Ishikawa (cell line): ENCODE data around the gene ACTN1.

Experiments
- CEBPB ChIP-seq: IDR thresholded peaks from 2 replicates; pipeline ENCODE4 v1.6.1; 2012
- CREB1 ChIP-seq: IDR thresholded peaks from 2 replicates; pipeline ENCODE4 v1.6.1; 2012; ENCODE audit warnings: low read depth
- EGR1 ChIP-seq: IDR thresholded peaks from 2 replicates; pipeline ENCODE4 v1.6.1; 2012
- EP300 ChIP-seq: IDR thresholded peaks from 2 replicates; pipeline ENCODE4 v1.6.1; 2012; ENCODE audit warnings: borderline replicate concordance
- FOXM1 ChIP-seq: IDR thresholded peaks from 2 replicates; pipeline ENCODE4 v1.6.1; 2012; ENCODE audit warnings: low read depth, borderline replicate concordance
- MAX ChIP-seq: IDR thresholded peaks from 2 replicates; pipeline ENCODE4 v1.6.1; 2012
- NFIC ChIP-seq: IDR thresholded peaks from 2 replicates; pipeline ENCODE4 v1.6.1; 2012
- RAD21 ChIP-seq: IDR thresholded peaks from 2 replicates; pipeline ENCODE4 v1.6.1; 2012; ENCODE audit warnings: low read depth
- REST ChIP-seq: IDR thresholded peaks from 2 replicates; pipeline ENCODE4 v1.6.1; 2012; ENCODE audit warnings: low read depth, mild to moderate bottlenecking
- TAF1 ChIP-seq: IDR thresholded peaks from 2 replicates; pipeline ENCODE4 v1.6.1; 2012; ENCODE audit warnings: low read depth, mild to moderate bottlenecking
- TCF12 ChIP-seq: IDR thresholded peaks from 2 replicates; pipeline ENCODE4 v1.6.1; 2012; ENCODE audit warnings: low read depth
- TEAD4 ChIP-seq: IDR thresholded peaks from 2 replicates; pipeline ENCODE4 v1.6.1; 2012
- YY1 ChIP-seq: IDR thresholded peaks from 2 replicates; pipeline ENCODE4 v1.6.1; 2012; ENCODE audit warnings: low read depth
- ZBTB7A ChIP-seq: IDR thresholded peaks from 2 replicates; pipeline ENCODE4 v1.6.1; 2012; ENCODE audit warnings: low read depth
- TF ChIP-seq, protein P1 (sequence below): IDR thresholded peaks from 2 replicates; pipeline ENCODE4 v1.6.1; 2012

ACTN1 gene

GRCh38 chr14:68967459-68967940, 11.6 kb downstream of the ACTN1 start:
- TF ChIP-seq YY1 (no peak), TEAD4 (no peak), CREB1 (no peak), EP300 (no peak), ZBTB7A (no peak)

GRCh38 chr14:68966872-68967301, 12.2 kb downstream of the ACTN1 start:
- TF ChIP-seq NFIC (peak; percentile 34; the same call in 1 of the 2 replicates), REST (no peak)

GRCh38 chr14:68965261-68965761, 13.8 kb downstream of the ACTN1 start:
- no peak for TF ChIP-seq CREB1
- TF ChIP-seq, protein P1, sequence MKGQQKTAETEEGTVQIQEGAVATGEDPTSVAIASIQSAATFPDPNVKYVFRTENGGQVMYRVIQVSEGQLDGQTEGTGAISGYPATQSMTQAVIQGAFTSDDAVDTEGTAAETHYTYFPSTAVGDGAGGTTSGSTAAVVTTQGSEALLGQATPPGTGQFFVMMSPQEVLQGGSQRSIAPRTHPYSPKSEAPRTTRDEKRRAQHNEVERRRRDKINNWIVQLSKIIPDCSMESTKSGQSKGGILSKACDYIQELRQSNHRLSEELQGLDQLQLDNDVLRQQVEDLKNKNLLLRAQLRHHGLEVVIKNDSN = 0 out of 2 replicates have a peak, but pooled peaks have one; percentile 22
- TF ChIP-seq RAD21 = peak; percentile 6; the same call in 1 of the 2 replicates
- TF ChIP-seq EGR1 = peak; percentile 82
- no peak for TF ChIP-seq REST
- peak; percentile 75 for TF ChIP-seq NFIC
- TF ChIP-seq TEAD4 = peak; percentile 89
- no peak for TF ChIP-seq ZBTB7A
- peak; percentile 73; the same call in 1 of the 2 replicates for TF ChIP-seq FOXM1
- TF ChIP-seq MAX = peak; percentile 53
- TF ChIP-seq TCF12 = peak; percentile 96
- peak; percentile 89 for TF ChIP-seq EP300

DNA sequence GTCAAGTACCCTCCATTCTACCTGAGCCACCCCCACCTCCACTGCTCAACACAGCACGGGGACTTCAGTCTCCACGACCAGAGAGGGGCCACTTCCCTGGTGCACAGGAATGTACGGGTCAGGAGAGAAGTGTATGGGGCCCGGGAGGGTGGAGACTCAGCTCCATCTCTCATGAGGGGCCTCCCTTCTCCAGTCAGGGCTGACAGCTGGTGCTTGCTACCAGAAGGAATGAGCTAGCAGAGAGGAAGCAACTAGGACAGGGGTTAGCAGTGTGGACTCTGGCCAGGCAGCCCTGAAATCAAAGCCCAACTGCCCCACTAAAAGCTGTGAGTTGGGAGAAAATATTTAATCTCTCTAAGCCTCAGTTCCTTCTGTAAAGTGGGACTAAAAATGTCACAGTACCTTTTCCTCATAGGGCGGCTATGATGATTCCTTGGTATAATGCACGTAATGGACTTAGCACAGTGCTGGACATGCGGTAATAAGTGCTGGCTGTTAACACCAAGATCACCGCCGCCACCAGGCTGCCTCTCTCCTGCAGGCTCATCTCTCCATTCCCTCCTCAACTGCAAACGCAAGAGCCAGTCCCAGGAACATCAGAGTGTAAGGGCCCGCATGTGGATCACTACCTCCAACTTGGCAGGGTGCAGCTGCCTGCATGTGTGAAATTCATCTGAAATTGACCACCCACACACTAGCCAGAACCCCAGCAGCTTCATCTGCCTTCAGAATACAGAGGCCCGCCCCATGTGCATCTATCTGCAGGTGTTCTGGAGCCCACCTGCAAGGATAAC, 14.6 kb downstream of the ACTN1 start:
- TF ChIP-seq CREB1 (no peak), EP300 (no peak), REST (no peak), MAX (no peak), TEAD4 (no peak), NFIC (no peak), TAF1 (no peak), YY1 (no peak), EGR1 (no peak), RAD21 (no peak)
- TF ChIP-seq, protein P1 = no peak

- TF ChIP-seq EGR1 (no peak), CREB1 (no peak), EP300 (no peak), RAD21 (no peak), ZBTB7A (no peak), CEBPB (no peak)
Measured at GRCh38 chr14:68962681-68963080, 16.4 kb downstream of the ACTN1 start.
